HG03064 (cell line): ENCODE measurements around the gene YTHDF1.
A peak's percentile ranks its signal among the peaks of the same experiment; 100 is the strongest.
"Not testable (repeated sequence)": the region's sequence is repeated elsewhere in the genome, so short reads cannot be mapped to it uniquely, and the experiment has no call there.

ENCODE experiments used
- ATAC-seq: cut with Tn5 transposase; IDR thresholded peaks from one replicate; pipeline ENCODE4 v1.9.1; 2021; ENCODE audit warnings: low read depth; ENCODE audit not compliant: unreplicated experiment

The YTHDF1 gene

DNA sequence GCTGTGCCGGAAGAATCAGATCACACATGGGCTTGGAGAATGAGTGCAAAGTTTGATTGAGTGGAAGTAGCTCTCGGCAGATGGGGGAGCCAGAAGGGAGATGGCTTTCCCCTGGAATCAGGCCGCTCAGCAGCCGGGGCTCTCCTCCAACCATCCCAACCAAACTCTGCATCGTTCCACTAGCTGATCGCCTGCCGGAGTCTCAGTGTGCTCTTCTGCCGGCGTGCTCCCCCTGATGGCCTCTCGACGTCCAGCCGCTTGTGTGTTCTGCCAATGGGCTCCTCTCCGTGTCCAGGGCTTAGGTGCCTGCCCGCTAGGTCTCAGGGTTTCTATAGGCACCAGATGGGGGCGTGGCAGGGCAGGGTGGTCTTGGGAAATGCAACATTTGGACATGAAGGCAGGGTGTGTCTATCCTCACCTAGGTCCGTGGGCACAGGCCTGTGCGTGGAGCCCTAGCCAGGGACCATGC lies 14.9 kb upstream of the YTHDF1 start:
- no peak for ATAC-seq

- ATAC-seq = no peak
Observed at GRCh38 chr20:63228806-63229205, 12.9 kb upstream of the YTHDF1 start.

DNA sequence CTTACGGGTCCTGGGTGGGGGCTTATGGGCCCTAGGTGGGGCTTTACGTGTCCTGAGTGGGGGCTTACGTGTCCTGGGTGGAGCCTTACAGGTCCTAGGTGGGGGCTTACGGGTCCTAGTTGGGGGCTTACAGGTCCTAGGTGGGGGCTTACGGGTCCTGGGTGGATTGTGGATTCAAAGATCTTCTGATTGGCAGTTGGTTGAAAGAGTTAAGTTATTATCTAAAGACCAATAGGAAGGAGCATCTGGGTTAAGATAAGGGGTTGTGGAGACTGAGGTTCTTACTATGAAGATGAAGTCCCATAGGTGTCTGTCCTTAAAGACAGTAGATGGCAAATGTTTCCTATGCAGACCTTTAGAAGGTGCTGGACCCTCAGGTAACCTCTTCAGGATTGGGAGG lies 11.3 kb upstream of the YTHDF1 start:
- no peak for ATAC-seq

GRCh38 chr20:63226042-63226943 lies 10.4 kb upstream of the YTHDF1 start:
- no peak for ATAC-seq

- ATAC-seq = no peak
Observed at GRCh38 chr20:63225082-63225454, 9.1 kb upstream of the YTHDF1 start.

DNA sequence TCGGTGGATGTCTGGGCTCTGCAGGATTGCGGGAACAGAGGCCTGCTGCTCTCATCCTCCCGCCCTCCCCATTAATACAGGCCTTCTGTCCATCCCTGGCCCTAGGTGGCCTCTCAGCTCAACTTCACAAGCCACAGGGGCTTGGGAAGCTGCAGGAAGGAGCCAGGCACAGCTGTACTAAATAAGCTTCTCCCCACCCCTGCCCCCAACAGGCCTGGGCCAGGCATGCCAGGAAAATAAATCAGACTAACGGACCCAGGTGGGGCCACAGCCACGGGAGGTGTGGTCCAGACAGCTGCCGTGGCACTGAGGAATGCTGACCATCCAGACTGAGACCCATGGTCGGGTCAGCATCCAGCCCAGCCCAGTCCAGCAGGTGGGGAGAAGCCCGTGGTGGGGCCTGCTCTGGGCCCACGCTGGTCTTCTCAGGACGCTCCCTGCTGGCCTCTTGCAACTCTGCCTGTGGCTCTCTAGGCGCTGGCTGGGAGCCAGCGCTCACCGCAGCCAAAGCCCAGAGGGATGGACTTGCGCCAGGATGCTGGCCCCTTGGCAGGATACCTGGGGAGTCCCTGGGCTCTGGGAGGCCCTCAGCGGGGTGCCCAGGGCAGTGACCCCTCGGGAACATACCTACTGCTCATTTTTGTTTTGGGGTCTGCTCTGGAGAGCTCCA lies 8.6 kb upstream of the YTHDF1 start:
- ATAC-seq = no peak

- ATAC-seq = no peak
Observed at GRCh38 chr20:63223826-63224207, 7.9 kb upstream of the YTHDF1 start.

GRCh38 chr20:63223121-63223825 lies 7.3 kb upstream of the YTHDF1 start:
- ATAC-seq = no peak

DNA sequence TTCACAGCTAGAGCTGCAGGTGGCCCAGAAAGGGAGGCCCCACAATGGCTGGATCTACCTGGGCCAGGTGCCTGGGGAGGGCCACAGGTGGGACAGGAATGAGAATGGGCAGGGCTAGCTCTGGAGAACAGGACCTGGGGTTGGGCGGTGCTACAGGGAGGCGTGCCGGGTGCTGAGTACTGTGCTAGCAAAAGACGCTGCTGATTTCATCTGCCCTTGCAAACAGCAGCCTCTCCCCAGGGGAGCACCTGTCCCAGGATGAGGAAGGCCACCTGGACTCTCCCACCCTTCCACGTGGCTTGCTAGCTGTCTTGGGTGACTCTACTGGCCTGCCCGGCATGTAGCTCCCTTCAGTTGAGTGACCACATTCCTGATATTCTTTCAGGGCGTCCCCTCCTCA lies 6.6 kb upstream of the YTHDF1 start:
- no peak for ATAC-seq

- ATAC-seq = not testable (repeated sequence)
Observed at GRCh38 chr20:63221400-63222053, 5.6 kb upstream of the YTHDF1 start.

DNA sequence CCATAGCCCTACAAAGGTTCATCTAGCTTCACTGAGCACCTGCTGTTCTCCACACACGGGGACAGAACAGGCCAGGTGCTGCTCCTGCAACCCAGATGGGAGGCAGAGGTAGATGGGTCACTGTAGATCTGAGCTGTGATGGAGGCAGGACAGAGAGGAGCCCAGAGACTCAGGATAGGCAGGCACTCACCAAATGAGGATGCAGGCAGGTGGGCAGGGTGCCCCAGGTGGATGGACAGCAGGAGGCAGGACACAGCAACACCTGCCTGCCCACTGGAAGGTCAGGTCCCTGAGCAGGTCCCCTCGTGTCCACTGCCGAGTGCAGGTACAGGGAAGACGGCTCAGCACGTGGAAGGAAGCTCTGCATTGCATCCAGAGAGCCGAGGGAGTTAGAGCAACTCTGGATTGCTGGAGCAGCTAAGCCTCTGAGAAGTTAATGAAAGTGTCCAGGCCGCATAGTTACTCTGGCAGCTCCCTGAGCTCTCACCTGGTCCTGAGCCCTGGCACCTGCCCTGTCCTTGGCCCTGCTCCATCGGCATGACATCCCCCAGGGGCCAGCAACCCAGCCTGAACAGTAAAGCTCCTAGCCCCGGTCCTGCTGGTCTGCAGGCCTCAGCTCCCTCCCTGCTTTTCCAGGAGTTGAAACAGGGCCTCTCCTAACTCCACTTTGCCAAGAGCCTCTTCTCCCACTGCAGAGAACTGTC lies 4.9 kb upstream of the YTHDF1 start:
- ATAC-seq = no peak

- no peak for ATAC-seq
Observed at GRCh38 chr20:63219866-63220521, 4.1 kb upstream of the YTHDF1 start.

DNA sequence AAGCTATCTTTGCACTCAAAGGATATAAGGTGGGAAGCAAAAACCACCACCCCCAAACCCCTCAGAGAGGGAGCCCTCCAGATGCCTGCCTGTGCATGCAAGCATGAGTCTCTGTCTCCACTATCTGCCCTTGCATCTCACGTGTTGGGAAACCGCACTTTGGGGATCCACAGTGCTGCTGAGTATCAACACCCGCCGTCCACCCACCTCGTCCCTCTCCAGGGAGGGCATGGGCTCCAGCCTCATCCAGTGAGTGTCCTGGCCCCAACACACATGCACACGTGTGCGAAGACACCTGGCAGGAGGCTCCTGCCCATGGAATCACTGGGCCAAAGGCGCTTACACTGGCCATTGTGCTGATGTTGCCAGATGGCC lies 3.5 kb upstream of the YTHDF1 start:
- ATAC-seq = no peak

DNA sequence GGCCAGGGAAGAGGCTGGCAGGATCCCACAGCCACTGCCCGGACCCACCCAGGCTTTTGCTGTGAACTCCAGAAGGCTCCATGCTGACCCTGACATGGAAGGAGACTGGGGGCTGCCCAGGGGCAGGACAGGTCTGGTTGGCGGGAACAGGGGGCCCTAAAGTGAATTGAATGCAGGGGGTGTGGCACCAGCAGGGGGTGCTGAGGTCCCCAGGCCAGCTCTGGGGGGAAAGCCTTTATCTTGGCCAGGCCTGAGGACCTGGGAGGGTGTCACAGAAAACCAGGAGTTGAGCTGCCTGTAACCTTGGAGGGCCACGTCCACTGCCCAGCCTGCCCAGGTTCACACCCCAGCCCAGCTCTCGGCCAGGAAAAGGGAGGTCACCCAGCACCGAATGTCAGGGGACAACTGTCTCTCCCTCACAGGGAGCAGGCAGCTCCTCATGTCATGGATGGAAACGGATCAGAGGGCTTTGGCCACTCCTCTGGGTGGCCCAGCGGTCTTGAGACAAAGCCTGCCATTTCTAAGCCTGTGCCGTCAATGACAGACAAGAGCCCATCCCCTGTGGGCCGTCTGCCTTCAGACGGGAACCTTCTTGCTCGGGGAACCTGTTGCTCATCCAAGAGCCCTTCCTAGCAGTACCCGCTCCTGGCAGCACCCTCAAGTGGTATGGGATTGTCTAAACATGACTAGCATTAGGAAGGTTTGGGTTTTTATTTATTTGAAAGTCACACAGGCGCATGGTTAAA lies 2.9 kb upstream of the YTHDF1 start:
- ATAC-seq = no peak

DNA sequence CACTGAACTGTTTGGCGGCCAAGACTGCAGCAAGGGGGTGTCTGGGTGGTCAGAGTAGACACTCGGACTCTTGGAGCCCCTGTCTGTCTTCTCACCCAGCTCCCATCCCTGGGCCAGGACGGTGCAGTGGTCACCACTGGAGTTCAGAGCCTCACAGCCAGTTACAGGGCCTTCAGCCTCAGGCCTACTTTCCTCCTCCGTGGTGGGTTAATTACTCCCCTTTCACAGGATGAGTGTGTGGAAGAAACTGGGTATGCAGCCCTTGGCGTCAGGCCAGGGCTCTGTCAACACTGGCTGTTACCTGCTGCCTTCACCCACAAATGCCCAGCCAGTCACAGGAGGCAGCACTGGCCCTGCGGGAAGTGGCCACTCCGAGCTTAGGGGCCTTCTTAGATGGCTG lies 1.8 kb upstream of the YTHDF1 start:
- no peak for ATAC-seq

DNA sequence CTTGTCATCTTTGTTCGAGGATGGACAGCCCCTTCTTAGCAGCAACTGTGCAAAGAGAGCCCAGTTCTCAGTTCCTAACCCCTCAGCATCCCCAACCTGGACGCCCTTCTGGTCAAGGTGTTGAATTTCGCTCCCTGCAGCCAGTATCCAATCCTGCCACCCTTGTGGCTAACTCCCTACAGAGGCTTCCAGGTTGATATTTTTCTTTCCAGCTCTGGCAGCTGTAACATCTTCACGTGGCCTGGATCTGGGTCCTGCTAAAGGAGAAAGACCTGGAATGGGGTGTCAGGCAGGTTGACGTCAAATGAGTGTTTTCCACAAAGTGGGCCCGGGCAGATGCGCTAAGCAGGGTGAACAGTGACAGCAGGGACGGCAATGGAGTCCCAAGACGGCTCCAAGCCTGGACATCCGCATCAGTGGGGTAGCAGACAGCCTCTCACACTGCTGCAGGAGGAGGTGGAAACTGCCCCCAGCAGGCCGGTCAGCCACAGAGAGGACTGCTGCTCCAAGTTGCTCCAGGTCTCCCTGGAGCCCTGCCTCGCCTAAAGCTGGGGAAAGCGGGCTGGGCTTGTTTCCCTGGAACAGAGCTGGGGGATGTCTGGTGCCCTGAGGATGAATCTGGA lies 1.0 kb upstream of the YTHDF1 start:
- no peak for ATAC-seq

DNA sequence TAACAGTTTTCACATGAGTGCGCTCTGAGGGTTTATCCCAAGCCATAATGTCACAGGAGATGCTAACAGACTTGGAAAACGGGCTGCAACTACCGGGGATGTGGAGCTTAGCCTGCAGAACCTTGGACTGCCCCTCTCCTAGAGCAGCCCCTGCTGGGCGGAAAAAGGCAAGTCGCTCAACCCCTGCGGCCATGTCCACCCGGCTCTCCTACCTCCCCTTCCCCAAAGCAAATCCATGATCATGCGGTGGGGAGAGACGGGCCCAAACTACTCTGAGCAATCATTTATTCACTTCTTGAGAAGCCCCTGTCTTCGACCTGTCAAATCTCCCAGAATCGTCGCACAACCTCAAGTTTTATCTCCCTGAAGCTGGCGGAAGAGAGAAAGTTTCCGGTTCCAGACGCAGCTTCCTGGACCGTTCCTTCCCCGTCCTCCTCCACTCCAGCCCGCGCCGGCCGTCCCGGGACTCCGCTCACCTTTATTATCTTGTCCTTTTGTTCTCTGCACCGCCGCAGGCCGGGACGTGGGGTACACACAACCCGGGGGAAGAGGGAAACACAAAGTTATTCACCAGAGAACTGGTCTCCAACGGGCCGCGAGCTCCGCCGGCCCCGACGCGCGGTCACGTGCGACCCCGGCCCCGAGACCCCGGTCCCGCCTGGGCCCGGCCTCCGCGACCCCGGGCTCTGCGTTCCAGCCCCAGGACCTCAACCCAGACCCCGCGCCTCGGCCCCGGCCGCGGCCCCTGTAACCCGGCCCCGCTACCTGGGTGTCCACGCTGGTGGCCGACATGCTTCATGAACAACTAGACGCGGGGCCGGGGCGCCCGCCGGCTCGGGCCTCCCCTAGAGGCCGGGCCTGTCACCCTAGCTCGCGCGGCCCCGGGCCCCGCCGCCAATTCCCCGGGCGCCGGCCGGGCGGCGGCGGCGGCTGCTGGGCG lies 560 bp downstream of the YTHDF1 start:
- ATAC-seq = peak; percentile 16

DNA sequence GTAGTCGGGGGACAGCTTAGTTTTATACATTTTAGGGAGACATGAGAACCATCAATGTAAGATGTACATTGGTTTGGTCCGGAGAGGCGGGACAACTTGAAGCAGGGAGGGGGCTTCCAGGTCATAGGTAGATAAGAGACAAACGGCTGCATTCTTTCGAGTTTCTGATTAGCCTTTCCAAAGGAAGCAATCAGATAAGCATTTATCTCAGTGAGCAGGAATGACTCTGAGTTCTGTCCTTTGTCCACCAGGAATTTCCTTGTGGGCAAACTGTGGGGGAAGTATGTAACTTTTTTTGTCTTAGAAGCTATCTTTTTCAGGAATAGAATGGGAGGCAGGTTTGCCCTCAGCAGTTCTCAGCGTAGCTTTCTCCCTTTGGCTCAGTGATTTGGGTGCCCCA lies 1.4 kb downstream of the YTHDF1 start:
- ATAC-seq = no peak
